Liver (tissue), 9 donors: ENCODE results near the gene SLC25A22. TPM values are rescaled to one million over a fixed set of nuclear protein-coding genes. Genes with fewer than 3 reads are reported as not detected.

ENCODE experiments used
- DNase-seq: peaks from one replicate; pipeline ENCODE4 v3.0.0-alpha.2; 2017; ENCODE audit warnings: low spot score
- H3K27ac ChIP-seq, 2 donors: one replicate each; pipeline ENCODE4 v1.7.0; 2013; ENCODE audit warnings: inconsistent platforms in 2 of 2, low read length in 2 of 2, control low read depth in 1 of 2, low read depth in 1 of 2, mild to moderate bottlenecking in 1 of 2
- H3K27me3 ChIP-seq, 4 donors: one replicate each; pipeline versions ENCODE4 v1.6.1 to v1.7.0; 2013; ENCODE audit warnings: low read length in 3 of 4, inconsistent platforms in 1 of 4, mild to moderate bottlenecking in 1 of 4, moderate library complexity in 1 of 4; ENCODE audit not compliant: control insufficient read depth in 4 of 4, insufficient read depth in 4 of 4
- H3K36me3 ChIP-seq, 4 donors: one replicate each; pipeline versions ENCODE4 v1.6.1 to v1.7.0; 2013; ENCODE audit warnings: low read length in 3 of 4, mild to moderate bottlenecking in 3 of 4, low read depth in 1 of 4, moderate library complexity in 1 of 4; ENCODE audit not compliant: control insufficient read depth in 4 of 4, insufficient read depth in 3 of 4
- H3K4me1 ChIP-seq, 4 donors: one replicate each; pipeline versions ENCODE4 v1.6.1 to v1.7.0; 2013; ENCODE audit warnings: low read length in 3 of 4, mild to moderate bottlenecking in 3 of 4, moderate library complexity in 1 of 4; ENCODE audit not compliant: control insufficient read depth in 4 of 4, insufficient read depth in 4 of 4
- H3K4me3 ChIP-seq, 3 donors: one replicate each; pipeline versions ENCODE4 v1.6.1 to v1.7.0; 2013; ENCODE audit warnings: low read length in 3 of 3, control low read depth in 1 of 3, low read depth in 1 of 3, mild to moderate bottlenecking in 1 of 3
- H3K9ac ChIP-seq, 2 donors: one replicate each; pipeline ENCODE4 v1.7.0; 2013; ENCODE audit warnings: low read length in 2 of 2, mild to moderate bottlenecking in 2 of 2, moderate library complexity in 2 of 2, control low read depth in 1 of 2, low read depth in 1 of 2
- H3K9me3 ChIP-seq, 4 donors: one replicate each; pipeline versions ENCODE4 v1.6.1 to v1.7.0; 2013; ENCODE audit warnings: low read length in 3 of 4; ENCODE audit not compliant: control insufficient read depth in 4 of 4
- ATF3 ChIP-seq: IDR thresholded peaks from 2 replicates; pipeline ENCODE4 v1.6.1; 2016; ENCODE audit warnings: antibody characterized with exemption
- CTCF ChIP-seq: fragments of 150-350 bp; IDR thresholded peaks from 2 replicates; pipeline ENCODE4 v1.5.1; 2017; ENCODE audit warnings: improper control_type of control experiment, low read depth, low read length; ENCODE audit not compliant: missing input control
- EGR1 ChIP-seq, 2 donors: IDR thresholded peaks; 2 replicates each; pipeline ENCODE4 v1.6.1; 2016 to 2018; ENCODE audit warnings: antibody characterized with exemption in 2 of 2, low read depth in 2 of 2
- FOXA1 ChIP-seq: IDR thresholded peaks from 2 replicates; pipeline ENCODE4 v1.6.1; 2016; ENCODE audit warnings: antibody characterized with exemption
- FOXA2 ChIP-seq: IDR thresholded peaks from 2 replicates; pipeline ENCODE4 v1.6.1; 2016; ENCODE audit warnings: antibody characterized with exemption
- GABPA ChIP-seq, 2 donors: IDR thresholded peaks in 1 of 2; conservative IDR thresholded peaks in 1 of 2; 2 replicates each; pipeline ENCODE4 v1.6.1; 2016; ENCODE audit warnings: antibody characterized with exemption in 2 of 2, mild to moderate bottlenecking in 1 of 2, moderate library complexity in 1 of 2
- HNF4A ChIP-seq, 2 donors: conservative IDR thresholded peaks; 2 replicates each; pipeline ENCODE4 v1.6.1; 2016; ENCODE audit warnings: antibody characterized with exemption in 2 of 2, mild to moderate bottlenecking in 2 of 2
- HNF4G ChIP-seq: IDR thresholded peaks from 2 replicates; pipeline ENCODE4 v1.6.1; 2016; ENCODE audit warnings: antibody characterized with exemption
- JUND ChIP-seq, 2 donors: IDR thresholded peaks; 2 replicates each; pipeline ENCODE4 v1.6.1; 2016; ENCODE audit warnings: antibody characterized with exemption in 2 of 2
- MAX ChIP-seq: IDR thresholded peaks from 2 replicates; pipeline ENCODE4 v1.6.1; 2016; ENCODE audit warnings: antibody characterized with exemption
- NR2F2 ChIP-seq: IDR thresholded peaks from 2 replicates; pipeline ENCODE4 v1.6.1; 2016; ENCODE audit warnings: antibody characterized with exemption
- RAD21 ChIP-seq, 2 donors: IDR thresholded peaks; 2 replicates each; pipeline ENCODE4 v1.6.1; 2016; ENCODE audit warnings: antibody characterized with exemption in 2 of 2, mild to moderate bottlenecking in 2 of 2
- REST ChIP-seq: IDR thresholded peaks from 2 replicates; pipeline ENCODE4 v1.6.1; 2016; ENCODE audit warnings: antibody characterized with exemption, mild to moderate bottlenecking
- RXRA ChIP-seq, 2 donors: IDR thresholded peaks; 2 replicates each; pipeline ENCODE4 v1.6.1; 2017 to 2018; ENCODE audit warnings: antibody characterized with exemption in 2 of 2, mild to moderate bottlenecking in 1 of 2
- SP1 ChIP-seq: IDR thresholded peaks from 2 replicates; pipeline ENCODE4 v1.6.1; 2018; ENCODE audit warnings: antibody characterized with exemption, mild to moderate bottlenecking
- TAF1 ChIP-seq: conservative IDR thresholded peaks from 2 replicates; pipeline ENCODE4 v1.6.1; 2016; ENCODE audit warnings: antibody characterized with exemption, mild to moderate bottlenecking
- YY1 ChIP-seq: IDR thresholded peaks from 2 replicates; pipeline ENCODE4 v1.6.1; 2016; ENCODE audit warnings: antibody characterized with exemption, mild to moderate bottlenecking
- ZBTB33 ChIP-seq: IDR thresholded peaks from 2 replicates; pipeline ENCODE4 v1.6.1; 2016; ENCODE audit warnings: antibody characterized with exemption
- WGBS: extraction: QIAGEN DNeasy Blood & Tissue Kit; methylation state at CpG from one replicate; pipeline ENCODE4 v1.1.7; 2013; 5-methylcytosine and 5-hydroxymethylcytosine counted together
- polyA plus RNA-seq, 2 donors: library from polyadenylated mRNA; stranded (reverse) in 1 of 2; unstranded in 1 of 2; fragments of 200-250 nt in 1 of 2; fragments of >200 nt in 1 of 2; fragmentation: Nextera tagmentation in 1 of 2; extraction: Ambion mirVana in 1 of 2; gene quantifications; one replicate each; pipeline versions ENCODE4 v1.2.1 to v1.2.3, GENCODE V29; 2013 to 2015
- total RNA-seq, 2 donors: library from RNA; depleted of rRNA; stranded (reverse); fragments of >200 nt; gene quantifications; one replicate each; pipeline ENCODE4 v1.2.3, GENCODE V29; 2014
- donor health status: healthy.
- donor health status: healthy.
- donor health status: healthy.
- donor health status: healthy.
- donor health status: healthy.

SLC25A22 gene
- total and polyA plus RNA-seq, 4 donors: 5.3 to 26.8 (median 12.1) TPM

GRCh38 chr11:844693-845644 is 46.9 kb upstream of the SLC25A22 start:
- 41% methylated on average over 31 of the region's 31 CpGs for WGBS
- Histone ChIP-seq H3K4me3 (peak overlapping the region in 1 of 3 donors; percentile 96), H3K36me3 (peaks cover 0 to 2% (median under 1%) of the 10 kb centered on the region in 4 donors), H3K9me3 (no peaks in the 10 kb centered on the region), H3K27me3 (peaks cover 0 to 3% (median 0%) of the 10 kb centered on the region in 4 donors), H3K4me1 (peaks cover 18 to 61% (median 36%) of the 10 kb centered on the region in 4 donors), H3K9ac (no peak overlapping the region), H3K27ac (peak overlapping the region; percentile 76 to 90)
- TF ChIP-seq REST (no peak), JUND (IDR thresholded peaks at IDR 0.05) (no peak), ATF3 (no peak), FOXA2 (no peak), EGR1 (IDR thresholded peaks at IDR 0.05; ENCODE audit: low read depth in 2 of 2) (no peak), MAX (no peak), SP1 (peak; percentile 7), ZBTB33 (no peak), HNF4A (conservative IDR thresholded peaks at IDR 0.05) (peak in 1 of 2 donors; percentile 20), RAD21 (IDR thresholded peaks at IDR 0.05) (no peak), YY1 (no peak), RXRA (IDR thresholded peaks at IDR 0.05) (peak; percentile 55 to 58), FOXA1 (no peak), CTCF (no peak), GABPA (IDR thresholded peaks at IDR 0.05 in 1 of 2, conservative IDR thresholded peaks at IDR 0.05 in 1 of 2) (no peak), HNF4G (no peak), TAF1 (no peak), NR2F2 (peak; percentile 51)
- peak; percentile 79 for DNase-seq
